Smooth muscle cell (in vitro differentiated cells): ENCODE results near the gene DPYSL5. TPM values are rescaled to one million over a fixed set of nuclear protein-coding genes. Genes with fewer than 3 reads are reported as not detected.

Source experiments
- DNase-seq: peaks from one replicate; lab custom pipeline; 2025; ENCODE audit not compliant: unreplicated experiment; lab: John Stamatoyannopoulos, UW
- H2AFZ ChIP-seq: fragments of 200-600 bp; sonication (generic); 2 replicates; pipeline ENCODE4 v1.6.0; 2016; ENCODE audit warnings: antibody characterized with exemption, low read depth, mild to moderate bottlenecking
- H3F3A ChIP-seq: fragments of 200-600 bp; sonication (generic); 2 replicates; pipeline ENCODE4 v1.6.0; 2017; ENCODE audit warnings: antibody characterized with exemption, low read depth
- H3K27ac ChIP-seq: fragments of 200-600 bp; sonication (generic); 2 replicates; pipeline ENCODE4 v1.5.1; 2016; ENCODE audit warnings: low read depth, mild to moderate bottlenecking
- H3K27me3 ChIP-seq: fragments of 200-600 bp; sonication (generic); 2 replicates; pipeline ENCODE4 v1.6.1; 2016; ENCODE audit warnings: low read depth, mild to moderate bottlenecking
- H3K36me3 ChIP-seq: fragments of 200-600 bp; sonication (generic); 2 replicates; pipeline ENCODE4 v1.5.1; 2016; ENCODE audit warnings: low read depth
- H3K4me1 ChIP-seq: fragments of 200-600 bp; sonication (generic); 2 replicates; pipeline ENCODE4 v1.5.1; 2016; ENCODE audit warnings: low read depth
- H3K4me2 ChIP-seq: fragments of 200-600 bp; sonication (generic); 2 replicates; pipeline ENCODE4 v1.6.0; 2016; ENCODE audit warnings: mild to moderate bottlenecking
- H3K4me3 ChIP-seq: fragments of 200-600 bp; sonication (generic); 2 replicates; pipeline ENCODE4 v1.5.1; 2016; ENCODE audit warnings: mild to moderate bottlenecking
- H3K79me2 ChIP-seq: fragments of 200-600 bp; sonication (generic); 2 replicates; pipeline ENCODE4 v1.6.0; 2016; ENCODE audit warnings: low read depth, mild to moderate bottlenecking
- H3K9ac ChIP-seq: fragments of 200-600 bp; sonication (generic); 2 replicates; pipeline ENCODE4 v1.6.0; 2016; ENCODE audit warnings: low read depth
- H3K9me3 ChIP-seq: fragments of 200-600 bp; sonication (generic); replicated peaks from 2 replicates; pipeline ENCODE4 v1.5.1; 2016; ENCODE audit warnings: low read depth
- H4K20me1 ChIP-seq: fragments of 200-600 bp; sonication (generic); 2 replicates; pipeline ENCODE4 v1.6.0; 2016; ENCODE audit warnings: low read depth
- CTCF ChIP-seq: fragments of 200-600 bp; sonication (generic); IDR thresholded peaks from 2 replicates; pipeline ENCODE4 v1.5.1; 2017; ENCODE audit warnings: borderline replicate concordance, mild to moderate bottlenecking, antibody characterized with exemption; ENCODE audit not compliant: insufficient read depth, poor library complexity, severe bottlenecking
- WGBS: methylation state at CpG from one replicate; pipeline ENCODE4 v1.1.7; 2016; ENCODE audit warnings: low lambda C conversion rate; 5-methylcytosine and 5-hydroxymethylcytosine counted together
- polyA plus RNA-seq: library from polyadenylated mRNA; unstranded; fragments of >200 nt; fragmentation: Nextera tagmentation; extraction: Ambion mirVana; gene quantifications from 2 replicates; pipeline ENCODE4 v1.2.1, GENCODE V29; 2016
- total RNA-seq: library from RNA; depleted of rRNA; stranded (reverse); fragments of >200 nt; gene quantifications from 2 replicates; pipeline ENCODE4 v1.2.3, GENCODE V29; 2014

Gene DPYSL5
- total and polyA plus RNA-seq, 2 experiments from 2014 or later, result 0.40 TPM; not detected in 1

GRCh38 chr2:26818972-26819371 lies 29.0 kb upstream of the DPYSL5 start:
- H3K9ac ChIP-seq, result no peak overlapping the region
- no peak for TF ChIP-seq CTCF
- H3F3A ChIP-seq, result no peaks in the 10 kb centered on the region
- DNase-seq, result no peak
- H2AFZ ChIP-seq, result no peak overlapping the region
- H3K27me3 ChIP-seq, result peaks cover 13% of the 10 kb centered on the region
- no peaks in the 10 kb centered on the region for H3K9me3 ChIP-seq
- H3K4me3 ChIP-seq, result no peak overlapping the region
- no peaks in the 10 kb centered on the region for H3K36me3 ChIP-seq
- H3K4me1 ChIP-seq, result no peaks in the 10 kb centered on the region
- H3K4me2 ChIP-seq, result no peak overlapping the region
- H3K79me2 ChIP-seq, result no peaks in the 10 kb centered on the region
- 90% methylated on average over 6 of the region's 6 CpGs for WGBS
- no peak overlapping the region for H3K27ac ChIP-seq
- no peaks in the 10 kb centered on the region for H4K20me1 ChIP-seq

- H3K27ac ChIP-seq, result no peak overlapping the region
- no peak for TF ChIP-seq CTCF
- no peak overlapping the region for H3K4me3 ChIP-seq
- H3F3A ChIP-seq, result no peaks in the 10 kb centered on the region
- WGBS, result 93% methylated on average over 7 of the region's 7 CpGs
- H3K9ac ChIP-seq, result no peak overlapping the region
- no peaks in the 10 kb centered on the region for H3K79me2 ChIP-seq
- no peak for DNase-seq
- H4K20me1 ChIP-seq, result no peaks in the 10 kb centered on the region
- no peak overlapping the region for H3K4me2 ChIP-seq
- H2AFZ ChIP-seq, result no peak overlapping the region
- no peaks in the 10 kb centered on the region for H3K9me3 ChIP-seq
- H3K4me1 ChIP-seq, result no peaks in the 10 kb centered on the region
- H3K36me3 ChIP-seq, result no peaks in the 10 kb centered on the region
- peaks cover 13% of the 10 kb centered on the region for H3K27me3 ChIP-seq
Measured at GRCh38 chr2:26820932-26821331, 27.0 kb upstream of the DPYSL5 start.

- TF ChIP-seq CTCF, result no peak
- H3K4me3 ChIP-seq, result no peak overlapping the region
- no peak overlapping the region for H2AFZ ChIP-seq
- no peak overlapping the region for H3K27ac ChIP-seq
- H3K9ac ChIP-seq, result no peak overlapping the region
- H3K36me3 ChIP-seq, result no peaks in the 10 kb centered on the region
- DNase-seq, result no peak
- H3K79me2 ChIP-seq, result no peaks in the 10 kb centered on the region
- 95% methylated on average over 6 of the region's 6 CpGs for WGBS
- H3K9me3 ChIP-seq, result no peaks in the 10 kb centered on the region
- H3K4me1 ChIP-seq, result no peaks in the 10 kb centered on the region
- peaks cover 13% of the 10 kb centered on the region for H3K27me3 ChIP-seq
- H3F3A ChIP-seq, result no peaks in the 10 kb centered on the region
- no peaks in the 10 kb centered on the region for H4K20me1 ChIP-seq
- H3K4me2 ChIP-seq, result no peak overlapping the region
Measured at GRCh38 chr2:26822877-26823276, 25.1 kb upstream of the DPYSL5 start.

- no peaks in the 10 kb centered on the region for H3F3A ChIP-seq
- no peaks in the 10 kb centered on the region for H3K9me3 ChIP-seq
- H2AFZ ChIP-seq, result no peak overlapping the region
- H3K36me3 ChIP-seq, result no peaks in the 10 kb centered on the region
- H3K4me3 ChIP-seq, result no peak overlapping the region
- no peak for TF ChIP-seq CTCF
- DNase-seq, result no peak
- H3K27me3 ChIP-seq, result peaks cover 48% of the 10 kb centered on the region
- no peaks in the 10 kb centered on the region for H3K79me2 ChIP-seq
- H3K4me1 ChIP-seq, result no peaks in the 10 kb centered on the region
- no peak overlapping the region for H3K27ac ChIP-seq
- 67% methylated on average over 6 of the region's 6 CpGs for WGBS
- no peak overlapping the region for H3K4me2 ChIP-seq
- no peaks in the 10 kb centered on the region for H4K20me1 ChIP-seq
- no peak overlapping the region for H3K9ac ChIP-seq
Measured at GRCh38 chr2:26838121-26838906, 9.6 kb upstream of the DPYSL5 start.
